ENCODE measurements around the gene CSTB.

Gene CSTB

GRCh38 chr21:43789276-43790009, 13.3 kb upstream of the CSTB start, which contains the start of gene RRP1 (continued):
- TF ChIP-seq, protein P1, sequence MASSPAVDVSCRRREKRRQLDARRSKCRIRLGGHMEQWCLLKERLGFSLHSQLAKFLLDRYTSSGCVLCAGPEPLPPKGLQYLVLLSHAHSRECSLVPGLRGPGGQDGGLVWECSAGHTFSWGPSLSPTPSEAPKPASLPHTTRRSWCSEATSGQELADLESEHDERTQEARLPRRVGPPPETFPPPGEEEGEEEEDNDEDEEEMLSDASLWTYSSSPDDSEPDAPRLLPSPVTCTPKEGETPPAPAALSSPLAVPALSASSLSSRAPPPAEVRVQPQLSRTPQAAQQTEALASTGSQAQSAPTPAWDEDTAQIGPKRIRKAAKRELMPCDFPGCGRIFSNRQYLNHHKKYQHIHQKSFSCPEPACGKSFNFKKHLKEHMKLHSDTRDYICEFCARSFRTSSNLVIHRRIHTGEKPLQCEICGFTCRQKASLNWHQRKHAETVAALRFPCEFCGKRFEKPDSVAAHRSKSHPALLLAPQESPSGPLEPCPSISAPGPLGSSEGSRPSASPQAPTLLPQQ (tag by site-specific recombination; IDR thresholded peaks at IDR 0.05): peak; percentile 88
- TF ChIP-seq ZNF544 (tag by site-specific recombination; IDR thresholded peaks at IDR 0.05) (no peak), ZNF514 (tag by site-specific recombination; IDR thresholded peaks at IDR 0.05) (no peak), ZNF292 (tag by site-specific recombination; IDR thresholded peaks at IDR 0.05; ENCODE audit: borderline replicate concordance, low read depth) (no peak), ZNF366 (tag by site-specific recombination; conservative IDR thresholded peaks at IDR 0.05) (no peak), RBAK (tag by site-specific recombination; IDR thresholded peaks at IDR 0.05) (no peak), ZNF311 (tag by site-specific recombination; IDR thresholded peaks at IDR 0.05; ENCODE audit: borderline replicate concordance) (no peak), ZNF302 (tag by site-specific recombination; IDR thresholded peaks at IDR 0.05; ENCODE audit: low read depth) (no peak), TRIM28 (IDR thresholded peaks at IDR 0.05; ENCODE audit: borderline replicate concordance, low read length) (no peak), ZNF548 (tag by site-specific recombination; IDR thresholded peaks at IDR 0.05) (no peak), ZNF768 (tag by site-specific recombination; IDR thresholded peaks at IDR 0.05) (no peak), ZBTB20 (tag by site-specific recombination; IDR thresholded peaks at IDR 0.05) (peak; percentile 57; the same call in 1 of the 2 replicates), ZNF561 (tag by site-specific recombination; IDR thresholded peaks at IDR 0.05; ENCODE audit: borderline replicate concordance) (peak; percentile 96), ZNF830 (tag by site-specific recombination; IDR thresholded peaks at IDR 0.05; ENCODE audit: low read depth) (no peak), ZNF133 (tag by site-specific recombination; IDR thresholded peaks at IDR 0.05) (no peak), GFI1B (tag by site-specific recombination; IDR thresholded peaks at IDR 0.05) (no peak), ZBTB1 (tag by site-specific recombination; IDR thresholded peaks at IDR 0.05) (no peak), ZNF132 (tag by site-specific recombination; IDR thresholded peaks at IDR 0.05; ENCODE audit: borderline replicate concordance) (no peak), ZNF112 (tag by site-specific recombination; IDR thresholded peaks at IDR 0.05) (no peak), ZNF10 (tag by site-specific recombination; IDR thresholded peaks at IDR 0.05) (no peak), ZFHX2 (tag by site-specific recombination; conservative IDR thresholded peaks at IDR 0.05) (peak; percentile 99), ZNF585B (tag by site-specific recombination; IDR thresholded peaks at IDR 0.05) (no peak), SCRT2 (tag by site-specific recombination; IDR thresholded peaks at IDR 0.05) (no peak), ZNF2 (tag by site-specific recombination; IDR thresholded peaks at IDR 0.05) (no peak), ZFP69B (tag by site-specific recombination; IDR thresholded peaks at IDR 0.05) (no peak), ZNF202 (tag by site-specific recombination; IDR thresholded peaks at IDR 0.05; ENCODE audit: borderline replicate concordance) (no peak), ZBTB44 (tag by site-specific recombination; IDR thresholded peaks at IDR 0.05) (peak; percentile 85)
- TF ChIP-seq, protein P2, sequence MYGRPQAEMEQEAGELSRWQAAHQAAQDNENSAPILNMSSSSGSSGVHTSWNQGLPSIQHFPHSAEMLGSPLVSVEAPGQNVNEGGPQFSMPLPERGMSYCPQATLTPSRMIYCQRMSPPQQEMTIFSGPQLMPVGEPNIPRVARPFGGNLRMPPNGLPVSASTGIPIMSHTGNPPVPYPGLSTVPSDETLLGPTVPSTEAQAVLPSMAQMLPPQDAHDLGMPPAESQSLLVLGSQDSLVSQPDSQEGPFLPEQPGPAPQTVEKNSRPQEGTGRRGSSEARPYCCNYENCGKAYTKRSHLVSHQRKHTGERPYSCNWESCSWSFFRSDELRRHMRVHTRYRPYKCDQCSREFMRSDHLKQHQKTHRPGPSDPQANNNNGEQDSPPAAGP (tag by site-specific recombination; IDR thresholded peaks at IDR 0.05): peak; percentile 62; the same call in 1 of the 2 replicates
- TF ChIP-seq, protein P3, sequence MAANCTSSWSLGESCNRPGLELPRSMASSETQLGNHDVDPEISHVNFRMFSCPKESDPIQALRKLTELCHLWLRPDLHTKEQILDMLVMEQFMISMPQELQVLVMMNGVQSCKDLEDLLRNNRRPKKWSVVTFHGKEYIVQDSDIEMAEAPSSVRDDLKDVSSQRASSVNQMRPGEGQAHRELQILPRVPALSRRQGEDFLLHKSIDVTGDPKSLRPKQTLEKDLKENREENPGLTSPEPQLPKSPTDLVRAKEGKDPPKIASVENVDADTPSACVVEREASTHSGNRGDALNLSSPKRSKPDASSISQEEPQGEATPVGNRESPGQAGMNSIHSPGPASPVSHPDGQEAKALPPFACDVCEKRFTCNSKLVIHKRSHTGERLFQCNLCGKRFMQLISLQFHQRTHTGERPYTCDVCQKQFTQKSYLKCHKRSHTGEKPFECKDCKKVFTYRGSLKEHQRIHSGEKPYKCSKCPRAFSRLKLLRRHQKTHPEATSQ (tag by site-specific recombination; IDR thresholded peaks at IDR 0.05): peak; percentile 54
- TF ChIP-seq, protein P4, sequence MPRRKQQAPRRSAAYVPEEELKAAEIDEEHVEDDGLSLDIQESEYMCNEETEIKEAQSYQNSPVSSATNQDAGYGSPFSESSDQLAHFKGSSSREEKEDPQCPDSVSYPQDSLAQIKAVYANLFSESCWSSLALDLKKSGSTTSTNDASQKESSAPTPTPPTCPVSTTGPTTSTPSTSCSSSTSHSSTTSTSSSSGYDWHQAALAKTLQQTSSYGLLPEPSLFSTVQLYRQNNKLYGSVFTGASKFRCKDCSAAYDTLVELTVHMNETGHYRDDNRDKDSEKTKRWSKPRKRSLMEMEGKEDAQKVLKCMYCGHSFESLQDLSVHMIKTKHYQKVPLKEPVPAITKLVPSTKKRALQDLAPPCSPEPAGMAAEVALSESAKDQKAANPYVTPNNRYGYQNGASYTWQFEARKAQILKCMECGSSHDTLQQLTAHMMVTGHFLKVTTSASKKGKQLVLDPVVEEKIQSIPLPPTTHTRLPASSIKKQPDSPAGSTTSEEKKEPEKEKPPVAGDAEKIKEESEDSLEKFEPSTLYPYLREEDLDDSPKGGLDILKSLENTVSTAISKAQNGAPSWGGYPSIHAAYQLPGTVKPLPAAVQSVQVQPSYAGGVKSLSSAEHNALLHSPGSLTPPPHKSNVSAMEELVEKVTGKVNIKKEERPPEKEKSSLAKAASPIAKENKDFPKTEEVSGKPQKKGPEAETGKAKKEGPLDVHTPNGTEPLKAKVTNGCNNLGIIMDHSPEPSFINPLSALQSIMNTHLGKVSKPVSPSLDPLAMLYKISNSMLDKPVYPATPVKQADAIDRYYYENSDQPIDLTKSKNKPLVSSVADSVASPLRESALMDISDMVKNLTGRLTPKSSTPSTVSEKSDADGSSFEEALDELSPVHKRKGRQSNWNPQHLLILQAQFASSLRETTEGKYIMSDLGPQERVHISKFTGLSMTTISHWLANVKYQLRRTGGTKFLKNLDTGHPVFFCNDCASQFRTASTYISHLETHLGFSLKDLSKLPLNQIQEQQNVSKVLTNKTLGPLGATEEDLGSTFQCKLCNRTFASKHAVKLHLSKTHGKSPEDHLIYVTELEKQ (tag by site-specific recombination; IDR thresholded peaks at IDR 0.05; ENCODE audit: borderline replicate concordance): peak; percentile 55; the same call in 1 of the 2 replicates
- TF ChIP-seq, protein P5, sequence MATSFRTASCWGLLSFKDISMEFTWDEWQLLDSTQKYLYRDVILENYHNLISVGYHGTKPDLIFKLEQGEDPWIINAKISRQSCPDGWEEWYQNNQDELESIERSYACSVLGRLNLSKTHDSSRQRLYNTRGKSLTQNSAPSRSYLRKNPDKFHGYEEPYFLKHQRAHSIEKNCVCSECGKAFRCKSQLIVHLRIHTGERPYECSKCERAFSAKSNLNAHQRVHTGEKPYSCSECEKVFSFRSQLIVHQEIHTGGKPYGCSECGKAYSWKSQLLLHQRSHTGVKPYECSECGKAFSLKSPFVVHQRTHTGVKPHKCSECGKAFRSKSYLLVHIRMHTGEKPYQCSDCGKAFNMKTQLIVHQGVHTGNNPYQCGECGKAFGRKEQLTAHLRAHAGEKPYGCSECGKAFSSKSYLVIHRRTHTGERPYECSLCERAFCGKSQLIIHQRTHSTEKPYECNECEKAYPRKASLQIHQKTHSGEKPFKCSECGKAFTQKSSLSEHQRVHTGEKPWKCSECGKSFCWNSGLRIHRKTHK (tag by site-specific recombination; IDR thresholded peaks at IDR 0.05): no peak
